Stomach (tissue), 9 donors: ENCODE data around the gene DOCK8. TPM values are rescaled to one million over a fixed set of nuclear protein-coding genes. Genes with fewer than 3 reads are reported as not detected.

Source experiments
- DNase-seq, 2 donors: peaks; one replicate each; pipeline versions ENCODE4 v3.0.0 to v3.0.0-alpha.2; 2013 to 2019
- H3K27ac ChIP-seq, 5 donors: fragments of 200-600 bp in 4 of 5; sonication (generic) in 4 of 5; one replicate each; pipeline ENCODE4 v1.5.1; 2013 to 2019; ENCODE audit warnings: mild to moderate bottlenecking in 1 of 5, moderate library complexity in 1 of 5
- H3K27me3 ChIP-seq, 3 donors: fragments of 200-600 bp; sonication (generic); one replicate each; pipeline ENCODE4 v1.5.1; 2017 to 2019; ENCODE audit warnings: mixed run types in 1 of 3
- H3K36me3 ChIP-seq, 4 donors: fragments of 200-600 bp; sonication (generic); 1 replicate in 3 of 4; 2 replicates in 1 of 4; pipeline ENCODE4 v1.5.1; 2016 to 2019
- H3K4me1 ChIP-seq, 4 donors: fragments of 200-600 bp; sonication (generic); one replicate each; pipeline ENCODE4 v1.5.1; 2016 to 2019
- H3K4me3 ChIP-seq, 4 donors: fragments of 200-600 bp; sonication (generic) in 3 of 4; one replicate each; pipeline ENCODE4 v1.5.1; 2016 to 2019; ENCODE audit warnings: mild to moderate bottlenecking in 1 of 4
- H3K9me3 ChIP-seq, 4 donors: fragments of 200-600 bp; sonication (generic); one replicate each; pipeline ENCODE4 v1.5.1; 2016 to 2019
- CTCF ChIP-seq, 7 experiments: fragments of 450-650 bp in 4 of 7; fragments of 200-600 bp in 3 of 7; sonication (generic) in 3 of 7; IDR thresholded peaks; one replicate each; pipeline ENCODE4 v1.5.1; 2016 to 2019; ENCODE audit warnings: antibody characterized with exemption in 7 of 7, control low read depth in 2 of 7, mild to moderate bottlenecking in 1 of 7
- EP300 ChIP-seq: sonication (generic); formaldehyde crosslinking; IDR thresholded peaks from one replicate; pipeline ENCODE4 v1.6.1; 2017; ENCODE audit warnings: antibody characterized with exemption
- POLR2A ChIP-seq, 4 donors: fragments of 450-650 bp; IDR thresholded peaks; one replicate each; pipeline ENCODE4 v1.6.1; 2016; ENCODE audit warnings: antibody characterized with exemption in 4 of 4, control low read depth in 2 of 4, mild to moderate bottlenecking in 1 of 4, moderate library complexity in 1 of 4
- POLR2AphosphoS5 ChIP-seq, 3 donors: sonication (generic); formaldehyde crosslinking; IDR thresholded peaks; one replicate each; pipeline ENCODE4 v1.6.1; 2016; ENCODE audit warnings: antibody characterized with exemption in 3 of 3
- WGBS, 5 donors: extraction: QIAGEN DNeasy Blood & Tissue Kit in 3 of 5; methylation state at CpG; one replicate each; pipeline versions ENCODE4 v1.1.5 to v1.1.7; 2013 to 2018; 5-methylcytosine and 5-hydroxymethylcytosine counted together
- intact Hi-C: fragments of 100-400 bp; cut with DNase I; formaldehyde crosslinking; loops from one replicate; pipeline ENCODE4 v1.15.1; 2023; ENCODE audit warnings: low total_unique reads
- polyA plus RNA-seq, 3 donors: library from polyadenylated mRNA; stranded (reverse); fragments of 200-250 nt; gene quantifications; one replicate each; pipeline ENCODE4 v1.2.3, GENCODE V29; 2013
- total RNA-seq, 5 donors: library from RNA; depleted of rRNA; stranded (reverse); fragments of >200 nt; gene quantifications; one replicate each; pipeline versions ENCODE4 v1.1.0 to v1.2.3, GENCODE V29; 2014 to 2016
- donor health status: healthy with polysubstance abuse.
- donor health status: Bipolar disorder and iron deficiency.
- donor health status: healthy.

Gene DOCK8
- total and polyA plus RNA-seq, 8 donors = 2.8 to 191 (median 10.2) TPM

GRCh38 chr9:389159-389558 lies 174.5 kb downstream of the DOCK8 start:
- WGBS, 5 donors = 91 to 97% (median 96%) methylated on average over 2 of the region's 2 CpGs
- Histone ChIP-seq H3K36me3 (peaks cover 4 to 48% (median 7%) of the 10 kb centered on the region in 4 donors), H3K9me3 (no peaks in the 10 kb centered on the region), H3K4me1 (no peaks in the 10 kb centered on the region), H3K27me3 (no peaks in the 10 kb centered on the region), H3K27ac (no peak overlapping the region), H3K4me3 (no peak overlapping the region)
- intact Hi-C loops = loop anchor here (10.0 kb wide), 1 partner anchor 416 kb away; no protein-coding TSS in a partner anchor
- TF ChIP-seq POLR2AphosphoS5 (IDR thresholded peaks at IDR 0.05) (no peak), POLR2A (IDR thresholded peaks at IDR 0.05) (no peak), CTCF (IDR thresholded peaks at IDR 0.05) (no peak), EP300 (no peak)
- no peak for DNase-seq

GRCh38 chr9:389758-390157 lies 175.1 kb downstream of the DOCK8 start:
- H3K36me3 ChIP-seq = peaks cover 4 to 46% (median 8%) of the 10 kb centered on the region in 4 donors
- no peaks in the 10 kb centered on the region for H3K4me1 ChIP-seq
- H3K27me3 ChIP-seq = no peaks in the 10 kb centered on the region
- H3K9me3 ChIP-seq = no peaks in the 10 kb centered on the region
- H3K4me3 ChIP-seq = no peak overlapping the region
- intact Hi-C loops = loop anchor here (10.0 kb wide), 1 partner anchor 415 kb away; no protein-coding TSS in a partner anchor
- no peak for DNase-seq
- no peak overlapping the region for H3K27ac ChIP-seq
- 95 to 98% (median 95%) methylated on average over 7 of the region's 7 CpGs for WGBS, 5 donors
- TF ChIP-seq EP300 = no peak
- TF ChIP-seq POLR2A (IDR thresholded peaks at IDR 0.05) = no peak
- TF ChIP-seq POLR2AphosphoS5 (IDR thresholded peaks at IDR 0.05) = no peak
- TF ChIP-seq CTCF (IDR thresholded peaks at IDR 0.05) = no peak

- DNase-seq = no peak
- 90 to 100% (median 95%) methylated on average over 2 of the region's 2 CpGs for WGBS, 5 donors
- no peaks in the 10 kb centered on the region for H3K4me1 ChIP-seq
- H3K27ac ChIP-seq = no peak overlapping the region
- no peaks in the 10 kb centered on the region for H3K27me3 ChIP-seq
- intact Hi-C loops = no loop called here
- no peaks in the 10 kb centered on the region for H3K9me3 ChIP-seq
- peaks cover 0 to 48% (median 19%) of the 10 kb centered on the region in 4 donors for H3K36me3 ChIP-seq
- H3K4me3 ChIP-seq = no peak overlapping the region
- no peak for TF ChIP-seq EP300
- TF ChIP-seq CTCF (IDR thresholded peaks at IDR 0.05) = no peak
- TF ChIP-seq POLR2A (IDR thresholded peaks at IDR 0.05) = no peak
- no peak for TF ChIP-seq POLR2AphosphoS5 (IDR thresholded peaks at IDR 0.05)
These were observed 177.6 kb downstream of the DOCK8 start for GRCh38 chr9:392077-392804.

- 87 to 95% (median 90%) methylated on average over 3 of the region's 3 CpGs for WGBS, 5 donors
- no peak overlapping the region for H3K4me3 ChIP-seq
- no peaks in the 10 kb centered on the region for H3K9me3 ChIP-seq
- no peaks in the 10 kb centered on the region for H3K27me3 ChIP-seq
- TF ChIP-seq CTCF (IDR thresholded peaks at IDR 0.05) = no peak
- TF ChIP-seq POLR2A (IDR thresholded peaks at IDR 0.05) = no peak
- TF ChIP-seq POLR2AphosphoS5 (IDR thresholded peaks at IDR 0.05) = no peak
- TF ChIP-seq EP300 = no peak
- DNase-seq = no peak
- H3K4me1 ChIP-seq = no peaks in the 10 kb centered on the region
- intact Hi-C loops = no loop called here
- no peak overlapping the region for H3K27ac ChIP-seq
- peaks cover 0 to 47% (median 26%) of the 10 kb centered on the region in 4 donors for H3K36me3 ChIP-seq
These were observed 179.8 kb downstream of the DOCK8 start for GRCh38 chr9:394347-395052.
